ENCODE results near the gene CPED1.

DNA sequence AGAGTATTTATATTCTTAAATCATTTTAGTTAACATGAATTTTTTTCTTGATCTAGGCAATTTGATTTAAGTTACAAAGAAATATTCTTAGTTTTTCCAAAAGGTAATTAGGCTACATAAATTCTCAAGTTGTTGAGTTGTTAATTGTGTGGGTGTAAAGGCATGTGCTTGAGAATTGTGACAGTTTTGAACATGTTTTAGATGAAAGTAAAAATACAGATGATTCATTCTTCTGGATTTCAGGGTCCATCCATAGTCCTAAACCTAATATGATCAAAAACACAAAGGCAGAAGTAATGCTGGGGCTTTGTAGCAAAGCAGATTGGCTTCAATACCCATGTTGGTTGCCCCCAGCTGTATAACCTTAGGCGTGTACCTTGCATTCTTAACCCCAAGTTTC, 127.9 kb downstream of the CPED1 start:
- TF ChIP-seq POLR2A (IDR thresholded peaks at IDR 0.05) (no peak), CTCF (IDR thresholded peaks at IDR 0.05) (no peak)
